D721Med (cell line): ENCODE data around the gene C6orf89.

Experiments used
- DNase-seq: peaks from one replicate; pipeline ENCODE4 v3.0.0; 2011; ENCODE audit warnings: low spot score; ENCODE audit not compliant: insufficient read length
- FAIRE-seq: peaks from 2 replicates; lab custom pipeline; 2011; peaks lifted over from hg19 to GRCh38; lab: Jason Lieb, UNC
- CTCF ChIP-seq: IDR thresholded peaks from 2 replicates; pipeline ENCODE4 v1.5.1; 2012; ENCODE audit warnings: mild to moderate bottlenecking, control low read depth; ENCODE audit not compliant: insufficient read depth; ENCODE audit errors: missing control alignments

Gene C6orf89

GRCh38 chr6:36958775-36959554, 73.2 kb downstream of the C6orf89 start:
- DNase-seq (no peak), FAIRE-seq (no peak)

GRCh38 chr6:36959555-36960250, 74.0 kb downstream of the C6orf89 start:
- FAIRE-seq (no peak), DNase-seq (no peak)
- no peak for TF ChIP-seq CTCF

More at GRCh38 chr6:36958775-36959554, 73.2 kb downstream of the C6orf89 start:
- no peak for TF ChIP-seq CTCF

- no peak for TF ChIP-seq CTCF
- no peak for DNase-seq
- no peak for FAIRE-seq
These were observed 76.0 kb downstream of the C6orf89 start for GRCh38 chr6:36961441-36962435.

GRCh38 chr6:36962874-36963273, 77.1 kb downstream of the C6orf89 start:
- no peak for DNase-seq
- no peak for TF ChIP-seq CTCF
- no peak for FAIRE-seq

GRCh38 chr6:36963451-36964290, 77.9 kb downstream of the C6orf89 start:
- DNase-seq (no peak), FAIRE-seq (no peak)
- TF ChIP-seq CTCF = no peak

- TF ChIP-seq CTCF = no peak
- no peak for DNase-seq
- no peak for FAIRE-seq
These were observed 78.6 kb downstream of the C6orf89 start for GRCh38 chr6:36964349-36964748.
